Measurements from ENCODE around the gene PLEKHG7. TPM values are rescaled to one million over a fixed set of nuclear protein-coding genes. Genes with fewer than 3 reads are reported as not detected.

Gene PLEKHG7
- total and polyA plus RNA-seq, 2 experiments from 2014 or later: not detected

GRCh38 chr12:92736605-92737004, 33.8 kb downstream of the PLEKHG7 start:
- no peak for TF ChIP-seq CTCF (IDR thresholded peaks at IDR 0.05; ENCODE audit: low read depth, low read length)
- Histone ChIP-seq H3K4me1 (ENCODE audit: low read depth) (peaks cover 3% of the 10 kb centered on the region), H3K4me3 (no peak overlapping the region), H3K27ac (peak overlapping the region; percentile 12), H3K9me3 (ENCODE audit: low read depth) (no peaks in the 10 kb centered on the region), H3K27me3 (no peaks in the 10 kb centered on the region), H3K36me3 (no peaks in the 10 kb centered on the region)
- peak in 1 of 2 donors; percentile 17 for DNase-seq (ENCODE audit: low read depth in 1 of 2, low spot score in 1 of 2)

GRCh38 chr12:92737855-92738850, 35.4 kb downstream of the PLEKHG7 start:
- Histone ChIP-seq H3K4me1 (ENCODE audit: low read depth) (peaks cover 3% of the 10 kb centered on the region), H3K36me3 (no peaks in the 10 kb centered on the region), H3K27ac (no peak overlapping the region), H3K4me3 (no peak overlapping the region), H3K27me3 (no peaks in the 10 kb centered on the region), H3K9me3 (ENCODE audit: low read depth) (no peaks in the 10 kb centered on the region)
- no peak for TF ChIP-seq CTCF (IDR thresholded peaks at IDR 0.05; ENCODE audit: low read depth, low read length)
- no peak for DNase-seq (ENCODE audit: low read depth in 1 of 2, low spot score in 1 of 2)

GRCh38 chr12:92739113-92739512, 36.3 kb downstream of the PLEKHG7 start:
- DNase-seq (ENCODE audit: low read depth in 1 of 2, low spot score in 1 of 2): peak in 1 of 2 donors; percentile 21
- peaks cover 3% of the 10 kb centered on the region for H3K4me1 ChIP-seq (ENCODE audit: low read depth)
- no peak overlapping the region for H3K4me3 ChIP-seq
- TF ChIP-seq CTCF (IDR thresholded peaks at IDR 0.05; ENCODE audit: low read depth, low read length): no peak
- H3K27me3 ChIP-seq: no peaks in the 10 kb centered on the region
- no peaks in the 10 kb centered on the region for H3K36me3 ChIP-seq
- no peaks in the 10 kb centered on the region for H3K9me3 ChIP-seq (ENCODE audit: low read depth)
- no peak overlapping the region for H3K27ac ChIP-seq

GRCh38 chr12:92740411-92740810, 37.6 kb downstream of the PLEKHG7 start:
- Histone ChIP-seq H3K4me1 (ENCODE audit: low read depth) (peaks cover 3% of the 10 kb centered on the region), H3K36me3 (no peaks in the 10 kb centered on the region), H3K9me3 (ENCODE audit: low read depth) (no peaks in the 10 kb centered on the region), H3K4me3 (no peak overlapping the region), H3K27ac (no peak overlapping the region), H3K27me3 (no peaks in the 10 kb centered on the region)
- DNase-seq (ENCODE audit: low read depth in 1 of 2, low spot score in 1 of 2): peak in 1 of 2 donors; percentile 26
- TF ChIP-seq CTCF (IDR thresholded peaks at IDR 0.05; ENCODE audit: low read depth, low read length): no peak

GRCh38 chr12:92743026-92743425, 40.2 kb downstream of the PLEKHG7 start:
- Histone ChIP-seq H3K4me1 (ENCODE audit: low read depth) (no peaks in the 10 kb centered on the region), H3K4me3 (no peak overlapping the region), H3K27ac (no peak overlapping the region), H3K36me3 (no peaks in the 10 kb centered on the region), H3K9me3 (ENCODE audit: low read depth) (no peaks in the 10 kb centered on the region), H3K27me3 (no peaks in the 10 kb centered on the region)
- TF ChIP-seq CTCF (IDR thresholded peaks at IDR 0.05; ENCODE audit: low read depth, low read length): no peak
- DNase-seq (ENCODE audit: low read depth in 1 of 2, low spot score in 1 of 2): no peak

Data from cardiac muscle cell (in vitro differentiated cells and primary cell).